ENCODE data around the gene CECR2. TPM values are rescaled to one million over a fixed set of nuclear protein-coding genes. Genes with fewer than 3 reads are reported as not detected.

The CECR2 gene
- total RNA-seq, 1 donor from 2014 or later, result 0.24 TPM

- no peak overlapping the region for H3K4me3 Mint-ChIP-seq (ENCODE audit: unreplicated experiment)
- no peaks in the 10 kb centered on the region for H3K36me3 Mint-ChIP-seq (ENCODE audit: unreplicated experiment)
- H3K9me3 Mint-ChIP-seq (ENCODE audit: unreplicated experiment), result no peaks in the 10 kb centered on the region
- H3K27ac Mint-ChIP-seq (ENCODE audit: unreplicated experiment), result no peak overlapping the region
- TF ChIP-seq CTCF (IDR thresholded peaks at IDR 0.05), result no peak
- peaks cover 9% of the 10 kb centered on the region for H3K27me3 Mint-ChIP-seq (ENCODE audit: unreplicated experiment)
- H3K4me1 Mint-ChIP-seq (ENCODE audit: unreplicated experiment), result peaks cover 3% of the 10 kb centered on the region
- no peak for DNase-seq (ENCODE audit: extremely low spot score, unreplicated experiment)
Observed at GRCh38 chr22:17436981-17437412, 67.7 kb downstream of the CECR2 start.

GRCh38 chr22:17438026-17438425, 68.8 kb downstream of the CECR2 start:
- DNase-seq (ENCODE audit: extremely low spot score, unreplicated experiment), result no peak
- Mint-ChIP-seq H3K4me1 (ENCODE audit: unreplicated experiment) (peaks cover 3% of the 10 kb centered on the region), H3K27ac (ENCODE audit: unreplicated experiment) (no peak overlapping the region), H3K4me3 (ENCODE audit: unreplicated experiment) (no peak overlapping the region), H3K9me3 (ENCODE audit: unreplicated experiment) (no peaks in the 10 kb centered on the region), H3K27me3 (ENCODE audit: unreplicated experiment) (peaks cover 9% of the 10 kb centered on the region), H3K36me3 (ENCODE audit: unreplicated experiment) (no peaks in the 10 kb centered on the region)
- no peak for TF ChIP-seq CTCF (IDR thresholded peaks at IDR 0.05)

DNA sequence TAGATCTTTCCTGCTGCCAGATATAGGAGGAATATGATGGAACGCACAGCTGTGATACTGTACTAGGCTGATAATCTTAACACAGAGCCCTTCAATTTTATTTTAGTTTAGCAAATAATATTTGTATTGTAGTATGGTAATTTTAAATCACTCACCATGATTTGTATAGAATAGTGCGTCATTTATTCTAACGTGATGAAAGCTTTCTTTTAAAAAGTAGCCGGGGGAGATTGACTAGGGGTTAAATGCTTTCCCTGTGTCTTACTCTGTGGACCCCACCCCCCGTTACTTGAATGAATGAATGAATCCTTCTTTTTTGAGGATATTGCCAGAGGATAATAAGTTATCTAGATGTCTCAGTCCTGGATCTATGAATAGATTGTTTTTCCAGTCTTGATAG, 72.1 kb downstream of the CECR2 start:
- Mint-ChIP-seq H3K9me3 (ENCODE audit: unreplicated experiment) (no peaks in the 10 kb centered on the region), H3K4me3 (ENCODE audit: unreplicated experiment) (no peak overlapping the region), H3K27me3 (ENCODE audit: unreplicated experiment) (peaks cover 9% of the 10 kb centered on the region), H3K27ac (ENCODE audit: unreplicated experiment) (no peak overlapping the region), H3K4me1 (ENCODE audit: unreplicated experiment) (peaks cover 8% of the 10 kb centered on the region), H3K36me3 (ENCODE audit: unreplicated experiment) (no peaks in the 10 kb centered on the region)
- TF ChIP-seq CTCF (IDR thresholded peaks at IDR 0.05), result no peak
- DNase-seq (ENCODE audit: extremely low spot score, unreplicated experiment), result no peak

GRCh38 chr22:17443405-17444203, 74.3 kb downstream of the CECR2 start:
- no peak for DNase-seq (ENCODE audit: extremely low spot score, unreplicated experiment)
- Mint-ChIP-seq H3K27ac (ENCODE audit: unreplicated experiment) (no peak overlapping the region), H3K4me1 (ENCODE audit: unreplicated experiment) (peaks cover 4% of the 10 kb centered on the region), H3K27me3 (ENCODE audit: unreplicated experiment) (no peaks in the 10 kb centered on the region), H3K9me3 (ENCODE audit: unreplicated experiment) (no peaks in the 10 kb centered on the region), H3K36me3 (ENCODE audit: unreplicated experiment) (no peaks in the 10 kb centered on the region), H3K4me3 (ENCODE audit: unreplicated experiment) (no peak overlapping the region)
- no peak for TF ChIP-seq CTCF (IDR thresholded peaks at IDR 0.05)

GRCh38 chr22:17444204-17444504, 74.9 kb downstream of the CECR2 start:
- Mint-ChIP-seq H3K27me3 (ENCODE audit: unreplicated experiment) (no peaks in the 10 kb centered on the region), H3K4me3 (ENCODE audit: unreplicated experiment) (no peak overlapping the region), H3K9me3 (ENCODE audit: unreplicated experiment) (no peaks in the 10 kb centered on the region), H3K27ac (ENCODE audit: unreplicated experiment) (no peak overlapping the region), H3K36me3 (ENCODE audit: unreplicated experiment) (no peaks in the 10 kb centered on the region), H3K4me1 (ENCODE audit: unreplicated experiment) (peaks cover 4% of the 10 kb centered on the region)
- TF ChIP-seq CTCF (IDR thresholded peaks at IDR 0.05), result no peak
- DNase-seq (ENCODE audit: extremely low spot score, unreplicated experiment), result no peak
